GM19099 (cell line): ENCODE data around the gene PTPRD.

Experiments
- POLR2A ChIP-seq: IDR thresholded peaks from 3 replicates; pipeline ENCODE4 v1.6.1; 2011; ENCODE audit warnings: low read depth; ENCODE audit not compliant: insufficient read length; ENCODE audit errors: extremely low read depth

The PTPRD gene

DNA sequence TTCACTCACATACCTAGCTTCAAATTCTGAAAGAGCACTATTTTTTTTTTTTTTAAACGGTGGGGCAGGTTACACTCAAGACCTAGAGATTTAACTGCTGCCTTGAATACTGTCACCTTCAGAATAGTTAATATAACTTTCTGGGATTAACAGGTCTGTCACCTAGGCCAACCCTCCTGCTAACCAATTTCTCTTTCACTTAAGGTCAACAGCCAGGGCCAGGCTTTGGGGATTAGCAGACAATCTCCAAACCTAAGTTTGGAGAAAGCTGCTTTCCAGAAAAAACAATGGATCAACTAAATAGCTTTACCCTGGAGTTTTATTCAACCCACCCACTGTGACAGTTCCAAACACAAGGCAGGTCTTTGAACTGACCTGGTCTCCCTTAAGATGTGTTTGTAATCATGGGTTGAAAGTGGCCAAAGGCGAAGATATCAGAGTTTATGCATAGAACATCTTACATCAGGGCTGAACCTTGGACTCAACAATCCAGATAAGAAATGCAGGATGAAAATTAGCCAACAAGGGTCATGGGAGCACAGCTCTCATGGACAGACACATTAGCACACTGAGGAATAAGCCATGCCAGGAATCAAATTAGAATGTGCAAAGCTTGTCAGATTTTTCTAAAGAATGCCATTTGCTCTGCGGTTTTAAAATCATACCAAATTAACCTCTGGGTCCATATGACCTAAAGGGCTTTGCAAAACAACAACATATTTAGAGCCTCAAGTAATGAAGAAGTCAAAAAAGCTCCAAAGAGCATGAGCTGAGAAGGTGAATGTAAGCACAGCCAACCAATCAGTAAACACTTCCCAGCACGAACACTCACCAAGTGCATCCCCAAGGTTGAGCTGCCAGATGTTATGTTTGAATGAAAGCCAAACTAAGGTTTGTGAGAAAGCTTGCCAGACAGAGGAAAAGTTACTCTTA is 2274.7 kb downstream of the PTPRD start:
- TF ChIP-seq POLR2A: no peak

DNA sequence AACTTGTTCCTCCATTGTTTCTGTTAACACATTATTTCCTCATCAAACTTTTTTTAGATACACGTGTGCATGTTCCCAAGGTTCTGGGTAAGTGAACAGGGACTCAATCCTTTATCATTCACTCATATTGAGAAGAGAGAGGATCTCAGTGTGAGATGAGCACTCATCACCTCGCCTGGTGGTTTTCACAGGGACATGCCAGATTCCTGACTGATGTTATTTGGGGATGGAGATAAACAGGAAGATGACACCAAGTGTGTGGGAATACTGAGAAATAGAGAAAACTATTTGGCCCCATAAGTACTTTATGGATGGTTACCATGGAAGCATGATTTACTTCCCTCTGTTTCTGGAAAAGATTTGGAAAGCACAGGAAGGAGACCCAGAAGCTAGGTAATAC is 2279.9 kb downstream of the PTPRD start:
- no peak for TF ChIP-seq POLR2A

DNA sequence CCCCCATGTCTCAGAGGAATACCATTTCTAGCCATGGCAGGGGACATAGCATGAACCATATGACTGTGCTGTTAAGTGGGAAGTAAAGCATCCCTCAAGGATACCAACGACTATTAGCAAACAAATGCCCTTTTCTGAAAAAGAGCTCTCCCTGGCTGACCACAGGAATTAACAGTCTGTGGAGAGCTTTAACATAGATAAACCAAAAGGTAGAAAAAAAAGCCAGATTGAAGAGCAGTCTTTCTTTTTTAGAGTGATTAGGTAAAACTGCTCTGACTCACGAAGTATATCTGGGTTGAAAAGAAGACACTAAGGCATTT is 2280.5 kb downstream of the PTPRD start:
- TF ChIP-seq POLR2A: no peak

DNA sequence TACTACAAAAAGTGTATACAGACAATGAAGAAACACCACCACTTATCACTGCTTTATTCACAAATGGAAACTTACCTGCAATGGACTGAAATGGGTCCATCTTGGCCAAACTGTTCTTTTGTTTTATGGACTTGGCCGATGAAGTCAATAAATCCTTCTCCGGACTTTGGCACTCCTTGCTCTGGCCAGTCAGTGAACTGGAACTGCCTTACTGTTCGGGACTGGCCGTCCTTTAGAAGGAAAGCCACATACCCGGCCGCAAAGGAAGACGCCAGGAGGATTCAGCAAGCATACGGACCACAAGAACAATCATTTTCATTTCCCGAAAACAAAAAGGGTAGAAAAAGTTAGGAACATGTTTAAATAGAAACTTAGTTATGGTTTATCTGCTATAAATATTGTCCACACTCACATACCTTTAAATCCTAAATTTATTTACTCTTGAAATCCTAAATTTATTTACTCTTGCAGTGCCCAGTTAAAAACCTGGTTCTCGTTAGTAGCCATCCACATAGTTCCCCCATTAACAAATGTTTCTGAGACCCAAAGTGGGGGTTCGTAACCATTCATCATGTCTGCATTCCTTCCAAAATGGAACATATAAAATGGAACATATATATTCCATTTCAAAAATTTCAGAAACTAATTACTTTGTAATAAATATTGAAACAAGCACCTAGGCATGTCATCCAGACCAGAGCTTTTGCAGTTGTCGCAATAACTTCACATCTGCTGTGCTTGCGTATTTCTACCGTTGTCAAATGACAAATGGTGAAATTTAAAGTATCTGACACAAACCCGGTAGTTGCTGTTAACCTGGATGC is 2281.1 kb downstream of the PTPRD start:
- TF ChIP-seq POLR2A: no peak

DNA sequence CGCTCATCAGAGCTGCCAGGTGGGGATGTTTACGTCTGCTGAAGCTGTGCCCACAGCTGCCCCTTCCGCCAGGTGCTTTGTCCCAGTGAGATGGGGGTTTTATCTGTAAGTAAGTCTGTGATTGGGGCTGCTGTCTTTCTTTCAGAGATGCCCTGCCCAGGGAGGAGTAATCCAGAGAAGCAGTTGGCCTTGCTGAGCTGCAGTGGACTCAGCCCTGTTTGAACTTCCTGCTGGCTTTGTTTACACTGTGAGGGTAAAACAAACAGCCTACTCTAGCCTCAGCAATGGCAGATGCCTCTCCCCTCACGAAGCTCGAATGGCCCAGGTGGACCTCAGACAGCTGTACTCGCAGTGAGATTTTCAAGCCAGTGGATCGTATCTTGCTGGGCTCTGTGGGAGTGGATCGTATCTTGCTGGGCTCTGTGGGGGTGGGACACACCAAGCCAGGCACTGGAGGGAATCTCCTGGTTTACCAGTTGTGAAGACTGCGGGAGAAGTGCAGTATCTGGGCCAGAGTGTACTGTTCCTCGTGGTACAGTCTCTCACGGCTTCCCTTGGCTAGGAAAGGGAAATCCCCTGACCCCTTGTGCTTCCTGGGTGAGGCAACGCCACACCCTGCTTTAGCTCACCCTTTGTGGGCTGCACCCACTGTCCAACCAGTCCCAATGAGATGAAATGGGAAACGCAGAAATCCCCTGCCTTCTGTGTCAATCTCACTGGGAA is 2283.1 kb downstream of the PTPRD start:
- TF ChIP-seq POLR2A: no peak

DNA sequence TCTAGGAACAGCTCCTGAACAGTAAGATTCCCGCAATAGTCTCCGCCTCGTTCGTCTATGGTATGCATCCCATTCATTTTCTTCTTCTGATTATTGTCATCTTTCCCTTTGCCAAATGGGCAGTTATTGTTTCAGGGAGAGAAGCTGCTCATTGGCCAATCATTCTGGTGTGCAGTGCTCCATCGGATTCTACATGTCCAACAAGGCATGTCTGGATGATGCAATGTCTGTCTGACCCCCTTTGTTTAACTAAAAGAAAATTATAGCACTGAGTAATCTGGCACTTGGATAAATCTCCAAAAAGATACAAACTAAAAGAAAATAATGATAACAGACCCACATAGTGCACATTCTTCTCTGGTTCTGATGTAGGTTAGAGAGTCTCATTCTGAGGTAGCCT is 2297.6 kb downstream of the PTPRD start:
- TF ChIP-seq POLR2A: no peak

DNA sequence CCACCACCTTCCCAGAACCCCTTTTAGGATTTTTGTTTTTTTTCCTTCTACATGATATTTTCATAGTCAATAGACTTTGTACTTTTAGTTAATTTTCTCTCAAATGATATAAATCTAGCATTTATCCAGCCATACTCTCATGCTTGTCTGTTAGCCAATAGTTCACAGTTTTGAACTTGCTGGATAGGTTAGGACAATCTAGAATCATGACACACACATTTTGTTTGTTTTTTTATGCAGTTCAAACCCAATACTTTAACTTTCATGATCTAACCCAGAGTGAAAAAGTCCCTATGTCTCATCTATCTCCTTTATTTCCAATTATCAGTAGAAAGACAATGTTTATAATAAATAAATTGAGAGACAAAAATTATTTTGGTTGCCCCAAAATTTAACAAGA is 2303.5 kb downstream of the PTPRD start:
- no peak for TF ChIP-seq POLR2A

DNA sequence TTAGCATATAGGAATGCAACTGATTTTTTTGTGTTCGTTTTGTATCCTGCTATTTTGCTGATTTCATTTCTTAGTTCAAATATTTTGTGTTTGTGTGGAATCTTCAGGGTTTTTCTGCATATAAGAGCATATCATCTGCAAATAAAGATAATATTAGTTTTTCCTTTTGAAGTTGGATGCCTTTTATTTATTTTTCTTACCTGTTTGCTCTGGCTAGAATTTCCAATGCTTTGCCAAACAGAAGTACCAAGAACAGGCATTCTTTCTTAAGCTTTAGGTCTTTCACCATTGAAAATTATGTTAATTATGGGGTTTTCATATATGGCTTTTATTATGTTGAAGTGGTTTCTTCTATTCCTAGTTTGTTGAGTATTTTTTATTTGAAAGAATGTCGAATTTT is 2308.1 kb downstream of the PTPRD start:
- TF ChIP-seq POLR2A: no peak

DNA sequence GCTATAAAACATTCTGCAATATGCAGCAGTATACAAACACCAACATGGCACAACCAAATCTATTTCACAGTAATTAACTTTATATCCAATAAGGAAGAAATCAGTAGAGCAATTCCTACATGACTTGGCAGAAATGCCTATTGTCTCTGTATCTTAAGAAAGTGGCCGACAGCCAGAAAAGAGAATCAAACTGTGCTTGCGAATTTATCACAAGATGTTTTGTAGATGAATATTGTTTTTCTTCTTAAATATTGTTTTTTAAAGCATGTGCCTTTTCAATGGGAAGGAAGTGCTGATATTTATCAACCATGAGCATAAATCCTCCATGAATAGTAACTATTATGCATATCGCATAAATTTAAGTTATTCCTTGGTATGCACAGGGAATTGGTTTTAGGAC is 2311.5 kb downstream of the PTPRD start:
- TF ChIP-seq POLR2A: no peak

DNA sequence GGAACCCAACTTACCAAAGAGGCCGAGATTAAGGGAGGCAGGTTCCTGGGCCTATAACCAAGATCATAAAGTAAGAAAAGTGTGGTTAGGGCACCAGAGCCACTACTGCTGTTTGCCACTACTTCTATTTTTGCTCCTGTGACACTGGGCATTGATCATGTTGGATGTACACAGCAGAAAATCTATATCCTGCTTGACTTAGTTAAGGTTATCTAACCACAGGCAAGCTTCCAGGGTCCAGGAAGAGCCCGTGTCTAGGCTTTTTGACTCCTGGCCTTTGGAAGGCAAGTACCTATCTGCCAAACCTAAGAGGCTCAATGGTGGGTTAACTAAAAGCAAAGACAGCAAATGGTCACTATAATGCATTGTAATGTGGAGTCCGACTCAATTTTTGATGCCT is 2315.8 kb downstream of the PTPRD start:
- TF ChIP-seq POLR2A: no peak

DNA sequence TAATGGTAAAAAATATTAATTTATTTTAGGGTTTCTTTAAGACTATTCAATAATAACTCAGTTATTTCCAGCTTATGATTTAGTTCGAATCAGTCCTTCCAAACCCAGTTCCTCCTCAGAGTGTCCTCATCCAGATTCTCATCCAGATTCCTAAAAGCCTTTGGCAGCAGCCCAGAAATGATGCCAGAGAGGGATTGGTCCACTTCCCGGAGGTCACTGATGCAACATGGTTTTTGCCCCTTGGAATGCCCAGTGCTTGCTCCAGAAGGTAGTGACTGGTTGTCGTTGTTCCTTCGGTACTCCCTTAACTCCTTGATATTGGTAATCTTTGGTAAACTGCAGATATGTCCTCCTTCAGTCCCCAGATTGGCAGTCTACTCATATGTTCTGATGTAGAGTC is 2320.1 kb downstream of the PTPRD start:
- TF ChIP-seq POLR2A: no peak

DNA sequence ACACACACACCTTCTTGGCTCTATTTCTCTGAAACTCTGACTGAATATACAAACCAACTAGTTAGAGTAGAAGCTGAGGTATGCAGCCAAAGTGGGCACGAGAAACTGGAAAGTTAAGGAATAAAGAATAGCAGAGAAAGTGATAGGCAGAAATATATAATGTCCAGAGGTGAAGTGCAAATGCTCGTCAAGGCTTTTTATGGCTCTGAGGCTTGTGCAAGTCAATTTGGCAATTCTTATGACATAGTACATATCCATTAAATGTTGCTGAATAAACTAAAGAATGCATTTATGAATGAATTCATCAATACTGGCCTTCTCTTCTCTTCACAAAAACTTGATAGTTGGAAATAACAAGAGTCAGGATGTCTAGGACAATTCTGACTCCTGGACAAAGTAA is 2323.1 kb downstream of the PTPRD start:
- no peak for TF ChIP-seq POLR2A

DNA sequence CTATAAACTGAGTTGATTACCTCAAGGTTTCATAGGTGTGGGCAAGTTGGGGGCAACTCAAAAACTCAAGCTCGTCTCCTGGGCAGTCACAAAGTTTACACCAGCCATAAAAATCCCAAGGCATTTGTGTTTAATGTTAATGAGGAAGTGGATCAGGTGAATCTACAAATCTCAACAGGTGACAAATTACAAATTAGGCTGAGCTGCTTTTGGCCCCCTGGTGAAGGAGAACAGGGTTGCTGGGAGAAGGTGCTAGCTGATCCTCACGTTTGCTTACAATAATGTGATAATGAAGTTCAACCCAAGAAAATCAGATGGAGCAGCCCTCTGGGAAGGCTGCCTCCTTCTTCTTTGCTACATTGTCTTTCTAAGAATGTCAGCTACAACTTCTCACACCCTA is 2324.8 kb downstream of the PTPRD start:
- no peak for TF ChIP-seq POLR2A

DNA sequence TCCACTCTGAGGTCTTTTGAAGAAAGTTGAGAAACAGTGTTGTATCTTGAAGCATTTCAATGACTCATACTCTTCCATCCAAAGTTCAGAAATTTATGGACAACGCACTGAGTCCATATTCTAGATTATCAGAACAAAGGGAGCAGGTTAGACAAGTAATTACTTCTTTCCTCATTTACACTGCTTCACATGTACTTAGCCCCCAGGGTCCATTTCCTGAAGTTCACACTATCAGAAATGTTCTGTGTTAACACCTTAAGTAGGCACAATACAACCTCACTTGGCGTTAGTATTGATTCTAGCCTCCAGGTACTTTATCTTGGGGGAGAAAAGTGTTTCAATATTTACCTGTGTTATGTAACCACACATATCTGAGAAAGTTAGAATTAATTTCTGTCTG is 2325.3 kb downstream of the PTPRD start:
- no peak for TF ChIP-seq POLR2A

DNA sequence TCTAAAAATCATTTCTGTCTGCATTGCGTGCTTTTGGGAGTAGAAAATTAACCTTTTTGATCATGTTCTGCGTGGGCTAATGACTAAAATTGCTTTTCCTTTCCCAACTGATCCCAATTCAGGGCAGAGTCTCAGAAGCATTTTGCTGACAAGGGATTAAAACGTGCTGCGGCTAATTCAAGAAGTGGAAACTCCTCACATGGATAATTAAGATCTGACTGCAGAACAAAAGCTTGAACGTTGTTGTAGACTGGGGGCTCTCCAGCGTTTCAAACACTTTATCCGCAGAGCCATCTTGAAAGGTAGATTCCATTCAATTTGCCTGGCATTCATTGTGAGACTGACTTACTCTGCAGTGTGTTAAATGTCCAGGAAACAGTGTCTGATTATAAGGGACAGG is 2327.9 kb downstream of the PTPRD start:
- TF ChIP-seq POLR2A: no peak
